Neural crest cell (in vitro differentiated cells): Measurements from ENCODE around the gene PRKN. TPM values are rescaled to one million over a fixed set of nuclear protein-coding genes. Genes with fewer than 3 reads are reported as not detected.

Experiments
- DNase-seq: peaks from one replicate; pipeline ENCODE4 v3.0.0; 2021; ENCODE audit warnings: low read depth, mixed read lengths, low spot score
- H3K27ac Mint-ChIP-seq: one replicate; pipeline ENCODE4 v1.8.0; 2021; ENCODE audit warnings: mild to moderate bottlenecking, mixed read lengths; ENCODE audit not compliant: unreplicated experiment
- H3K27me3 Mint-ChIP-seq: 2 replicates; pipeline ENCODE4 v1.8.0; 2021; ENCODE audit warnings: low read depth, mild to moderate bottlenecking, mixed read lengths
- H3K36me3 Mint-ChIP-seq: 2 replicates; pipeline ENCODE4 v1.8.0; 2021; ENCODE audit warnings: low read depth, mild to moderate bottlenecking, mixed read lengths
- H3K4me1 Mint-ChIP-seq: 2 replicates; pipeline ENCODE4 v1.8.0; 2021; ENCODE audit warnings: mixed read lengths
- H3K4me3 Mint-ChIP-seq: one replicate; pipeline ENCODE4 v1.8.0; 2021; ENCODE audit warnings: mild to moderate bottlenecking, mixed read lengths
- H3K9me3 Mint-ChIP-seq: 2 replicates; pipeline ENCODE4 v1.8.0; 2021; ENCODE audit warnings: mixed read lengths
- CTCF ChIP-seq: fragments of 200-600 bp; sonication (generic); conservative IDR thresholded peaks from 2 replicates; pipeline ENCODE4 v1.5.0; 2021; ENCODE audit warnings: antibody characterized with exemption, mild to moderate bottlenecking
- total RNA-seq: library from RNA; stranded (reverse); gene quantifications from 2 replicates; pipeline ENCODE4 v1.2.1, GENCODE V29; 2021

PRKN gene
- total RNA-seq, 1 donor from 2014 or later, result 3.2 TPM

- Mint-ChIP-seq H3K27ac (no peak overlapping the region), H3K4me3 (no peak overlapping the region), H3K27me3 (no peaks in the 10 kb centered on the region), H3K36me3 (no peaks in the 10 kb centered on the region), H3K4me1 (peaks cover 27% of the 10 kb centered on the region), H3K9me3 (no peaks in the 10 kb centered on the region)
- TF ChIP-seq CTCF, result no peak
- DNase-seq, result no peak
These were observed 1247.0 kb downstream of the PRKN start for GRCh38 chr6:161480421-161481155.

GRCh38 chr6:161479376-161479775, 1248.2 kb downstream of the PRKN start:
- TF ChIP-seq CTCF, result no peak
- H3K27ac Mint-ChIP-seq, result no peak overlapping the region
- H3K4me3 Mint-ChIP-seq, result no peak overlapping the region
- no peaks in the 10 kb centered on the region for H3K9me3 Mint-ChIP-seq
- no peaks in the 10 kb centered on the region for H3K27me3 Mint-ChIP-seq
- H3K4me1 Mint-ChIP-seq, result peaks cover 27% of the 10 kb centered on the region
- no peaks in the 10 kb centered on the region for H3K36me3 Mint-ChIP-seq
- DNase-seq, result no peak

- no peak for TF ChIP-seq CTCF
- Mint-ChIP-seq H3K27ac (no peak overlapping the region), H3K4me3 (no peak overlapping the region), H3K9me3 (no peaks in the 10 kb centered on the region), H3K4me1 (peaks cover 25% of the 10 kb centered on the region), H3K27me3 (no peaks in the 10 kb centered on the region), H3K36me3 (no peaks in the 10 kb centered on the region)
- no peak for DNase-seq
These were observed 1249.6 kb downstream of the PRKN start for GRCh38 chr6:161477876-161478425.

- no peak for TF ChIP-seq CTCF
- H3K4me1 Mint-ChIP-seq, result peaks cover 12% of the 10 kb centered on the region
- H3K9me3 Mint-ChIP-seq, result no peaks in the 10 kb centered on the region
- DNase-seq, result no peak
- H3K27me3 Mint-ChIP-seq, result no peaks in the 10 kb centered on the region
- H3K36me3 Mint-ChIP-seq, result no peaks in the 10 kb centered on the region
- no peak overlapping the region for H3K4me3 Mint-ChIP-seq
- H3K27ac Mint-ChIP-seq, result peak overlapping the region; percentile 69
These were observed 1250.9 kb downstream of the PRKN start for GRCh38 chr6:161476711-161477110.

- no peak overlapping the region for H3K4me3 Mint-ChIP-seq
- H3K27me3 Mint-ChIP-seq, result peaks cover 2% of the 10 kb centered on the region
These were observed 1262.2 kb downstream of the PRKN start for GRCh38 chr6:161465403-161465802.

More at GRCh38 chr6:161465403-161465802, 1262.2 kb downstream of the PRKN start:
- Mint-ChIP-seq H3K9me3 (peaks cover 9% of the 10 kb centered on the region), H3K27ac (no peak overlapping the region), H3K4me1 (no peaks in the 10 kb centered on the region), H3K36me3 (peaks cover 2% of the 10 kb centered on the region)
- DNase-seq, result no peak
- TF ChIP-seq CTCF, result no peak
